Stimulated activated CD8-positive, alpha-beta memory T cell treated with anti-CD3 and anti-CD28 coated beads, Interleukin-7, amount 100 ng/mL, for 24 hours (primary cell): ENCODE measurements around the gene ABHD12.
"Not testable (repeated sequence)": the region's sequence is repeated elsewhere in the genome, so short reads cannot be mapped to it uniquely, and the experiment has no call there.

Source experiments
- DNase-seq: peaks from one replicate; pipeline ENCODE4 v3.0.0-alpha.2; 2020; ENCODE audit warnings: low read depth

The ABHD12 gene

GRCh38 chr20:25277051-25277801 is 113.4 kb downstream of the ABHD12 start:
- DNase-seq: no peak

GRCh38 chr20:25276533-25277050 is 114.0 kb downstream of the ABHD12 start:
- DNase-seq: no peak

DNA sequence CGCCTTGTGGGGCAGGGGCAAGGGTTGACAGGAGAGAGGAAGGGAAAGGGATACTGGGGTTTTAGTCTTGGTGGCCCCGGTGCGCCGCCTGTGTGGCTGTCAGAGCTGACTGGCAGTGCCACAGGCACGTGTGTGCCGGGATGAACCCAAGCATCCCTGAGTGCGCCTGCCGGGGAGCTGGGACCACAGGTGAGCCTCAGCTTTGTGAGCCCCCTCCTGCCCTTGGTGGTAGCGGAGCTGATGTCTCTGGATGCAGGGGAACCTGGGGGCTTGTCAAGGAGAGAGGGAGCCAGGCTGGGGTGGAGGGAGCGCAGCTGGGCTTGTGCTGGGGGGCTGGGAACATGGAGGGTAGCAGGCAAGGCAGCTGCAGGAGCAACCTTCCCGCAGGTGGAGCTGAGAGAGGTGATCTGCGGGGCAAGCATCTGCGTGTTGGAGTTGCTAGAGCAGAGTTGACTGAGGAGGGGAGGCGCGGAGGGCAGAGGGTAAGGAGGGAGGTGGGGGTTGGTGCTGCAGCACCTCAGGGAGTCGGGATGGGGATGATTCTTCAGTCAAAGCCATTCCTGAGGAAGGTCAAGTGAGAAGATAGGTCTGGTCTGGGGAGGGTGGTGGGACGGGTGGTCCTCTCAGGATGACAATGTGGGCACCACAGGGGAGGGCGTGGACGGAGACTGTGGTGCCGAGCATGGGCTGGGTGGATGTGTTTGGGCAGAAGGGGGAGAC is 114.7 kb downstream of the ABHD12 start:
- DNase-seq: no peak

DNA sequence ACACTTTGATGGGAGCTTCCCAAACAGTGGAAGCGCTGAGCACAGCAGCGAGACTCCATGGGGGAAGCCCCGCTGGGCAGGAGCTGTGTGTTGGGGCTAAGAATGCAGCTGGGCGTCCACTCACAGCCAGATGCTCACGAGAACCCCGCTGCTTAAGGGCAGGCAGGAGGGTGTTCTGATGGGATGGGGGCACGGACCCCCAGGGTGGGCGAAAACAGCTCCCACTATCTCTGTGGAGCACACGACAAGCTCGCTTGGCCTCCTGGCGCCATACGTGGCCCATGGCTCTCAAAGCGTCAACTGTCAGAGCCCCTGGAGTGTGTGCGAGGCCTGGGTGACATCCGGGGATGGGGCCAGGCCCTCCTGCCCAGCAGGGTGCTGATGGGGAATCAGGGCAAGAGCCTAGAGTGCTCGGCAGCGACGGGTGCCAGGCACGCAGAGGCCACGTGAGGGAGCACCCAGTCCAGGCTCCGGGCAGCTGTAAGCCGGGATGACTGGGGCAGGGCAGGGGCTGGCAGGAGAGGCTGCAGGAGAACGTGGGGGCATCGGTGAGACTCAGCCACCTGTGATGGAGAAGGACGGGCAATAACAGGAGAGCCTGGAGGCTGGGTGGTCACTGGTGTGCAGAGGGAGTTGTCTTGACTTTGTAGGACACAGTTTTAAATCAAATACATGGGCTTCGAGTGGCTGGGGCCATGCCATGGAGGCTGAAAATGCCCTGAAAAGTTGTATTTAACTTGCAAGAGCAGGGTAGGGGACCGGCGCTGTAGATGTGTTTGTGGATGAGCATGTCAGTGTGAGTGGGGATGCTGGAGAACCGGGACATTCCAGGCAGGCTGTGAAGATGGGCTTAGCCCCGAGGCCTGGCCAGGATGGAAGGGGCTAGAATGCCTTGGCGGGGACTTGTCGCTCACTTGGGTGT is 115.5 kb downstream of the ABHD12 start:
- no peak for DNase-seq

DNA sequence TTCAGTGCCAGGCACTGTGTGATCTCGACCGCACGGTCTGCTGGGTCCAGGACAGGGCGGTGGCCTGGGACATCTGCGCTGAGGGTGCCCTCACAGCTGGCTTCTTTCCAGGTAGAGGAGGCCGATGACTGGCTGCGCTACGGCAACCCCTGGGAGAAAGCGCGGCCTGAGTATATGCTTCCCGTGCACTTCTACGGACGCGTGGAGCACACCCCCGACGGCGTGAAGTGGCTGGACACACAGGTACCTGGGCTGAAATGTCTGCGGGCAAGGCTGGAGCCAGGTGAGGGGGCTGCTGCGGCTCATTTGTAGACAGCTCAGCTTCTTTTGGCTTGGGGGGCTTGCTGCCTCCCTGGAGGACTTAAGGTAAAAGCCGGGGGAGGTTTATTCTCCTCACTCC is 116.2 kb downstream of the ABHD12 start:
- no peak for DNase-seq

GRCh38 chr20:25273541-25274358 is 116.9 kb downstream of the ABHD12 start:
- no peak for DNase-seq

DNA sequence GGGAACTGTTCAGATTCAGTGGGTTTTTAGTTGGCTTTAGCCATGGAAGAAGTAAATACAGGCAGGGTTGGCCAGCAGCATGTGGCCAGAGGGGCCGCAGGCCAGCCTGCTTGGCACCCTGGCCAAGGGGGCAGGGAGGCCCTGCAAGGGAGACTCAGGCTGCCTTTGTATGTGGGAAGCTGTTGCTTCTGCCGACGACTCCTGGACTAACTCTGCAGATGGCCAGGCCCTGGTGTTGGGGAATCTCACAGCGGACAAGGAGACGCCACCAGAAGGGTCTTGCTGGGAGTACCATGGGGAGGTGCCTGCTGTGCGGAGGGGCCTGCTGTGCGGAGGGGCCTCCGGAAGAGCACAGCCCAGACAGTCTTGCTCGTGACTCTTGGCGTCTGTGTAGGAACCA is 117.6 kb downstream of the ABHD12 start:
- no peak for DNase-seq

DNA sequence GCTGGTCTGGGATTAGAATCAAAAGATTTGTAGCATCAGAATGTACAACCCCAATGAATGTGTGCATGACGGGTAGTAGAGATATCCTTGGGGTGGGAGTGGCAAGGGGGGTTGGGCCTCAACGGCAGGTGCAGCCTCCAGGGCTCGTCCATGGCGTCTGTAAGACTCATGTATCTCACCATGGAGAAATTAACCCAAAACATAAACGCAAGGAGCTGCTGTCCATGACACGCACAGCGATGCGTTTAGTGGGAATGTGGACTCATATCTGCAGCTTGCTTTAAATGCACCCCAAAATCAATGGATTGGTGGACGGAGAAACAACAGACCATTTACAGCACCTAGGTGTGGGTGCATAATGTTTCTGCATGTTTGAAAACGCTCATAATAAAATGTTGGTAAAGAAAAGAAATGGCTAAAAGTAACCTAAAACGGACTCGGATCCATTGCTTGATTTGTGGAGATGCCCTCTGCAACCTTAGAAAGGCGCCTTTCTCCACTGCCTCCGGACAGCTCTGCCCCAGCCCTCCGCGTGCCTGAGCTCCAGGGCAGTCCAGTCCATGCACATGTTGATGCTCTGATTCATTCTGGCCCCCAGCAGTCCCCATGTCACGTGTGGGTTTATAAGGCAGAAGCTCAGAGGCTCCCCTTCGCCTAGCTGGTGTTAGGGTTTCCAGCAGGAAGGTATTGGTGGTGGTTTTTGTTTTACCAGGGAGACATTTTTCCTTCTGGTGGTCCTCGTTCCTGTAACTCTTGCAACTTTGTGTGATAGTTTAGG is 118.2 kb downstream of the ABHD12 start:
- DNase-seq: no peak

DNA sequence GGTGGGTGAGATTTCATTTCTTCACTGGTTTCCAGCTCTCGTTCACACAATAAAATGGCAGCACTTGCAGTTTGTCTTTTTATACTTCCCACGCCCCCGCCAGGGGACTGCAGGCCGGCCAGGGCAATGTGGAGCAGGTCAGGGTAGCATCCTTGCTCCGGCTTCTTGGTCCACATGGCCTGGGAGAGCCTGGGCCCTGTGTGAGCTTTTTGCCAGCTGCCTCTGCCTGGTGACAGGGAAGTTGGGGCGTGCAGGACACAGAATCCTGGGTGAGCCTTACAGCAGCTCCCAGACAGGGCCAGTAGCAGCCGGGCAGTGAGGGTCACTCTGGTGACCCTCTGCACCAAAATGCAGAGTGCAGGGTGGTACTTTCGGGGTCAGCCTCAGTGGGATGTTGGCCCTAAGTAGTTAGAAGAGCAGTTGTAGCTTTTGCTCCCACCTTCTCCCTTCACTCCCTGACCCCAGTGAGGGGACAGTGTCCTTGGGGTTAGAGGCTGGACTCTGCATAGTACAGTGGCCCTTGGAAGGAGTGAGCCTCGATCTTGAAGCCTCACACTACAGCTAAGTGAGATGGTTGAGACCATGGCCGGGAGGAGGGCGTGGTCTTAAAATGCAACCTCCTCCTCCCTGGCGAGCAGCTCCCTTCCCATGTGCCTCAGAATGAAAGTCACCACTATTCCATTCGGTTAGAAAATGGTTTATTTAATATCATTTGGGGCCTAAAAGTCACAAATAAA is 119.0 kb downstream of the ABHD12 start:
- no peak for DNase-seq

- DNase-seq: no peak
Measured at GRCh38 chr20:25270829-25271251, 119.8 kb downstream of the ABHD12 start.

DNA sequence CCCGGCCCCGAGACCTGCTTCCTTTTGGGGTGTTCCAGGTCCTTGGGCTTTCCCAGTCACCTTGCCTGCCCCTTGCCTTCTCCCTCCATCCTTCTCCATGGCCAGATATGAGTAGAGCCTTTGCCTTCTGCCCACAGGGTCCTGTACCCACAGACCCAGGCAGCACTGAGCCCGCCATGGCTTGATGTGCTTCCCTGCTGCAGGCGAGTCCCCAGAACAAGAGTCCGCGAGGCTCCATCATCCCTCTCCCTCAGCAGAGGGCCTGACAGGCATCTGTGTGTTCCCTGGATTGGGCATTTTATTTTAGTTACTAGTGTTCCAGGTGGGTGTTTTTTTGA is 120.8 kb downstream of the ABHD12 start:
- no peak for DNase-seq

DNA sequence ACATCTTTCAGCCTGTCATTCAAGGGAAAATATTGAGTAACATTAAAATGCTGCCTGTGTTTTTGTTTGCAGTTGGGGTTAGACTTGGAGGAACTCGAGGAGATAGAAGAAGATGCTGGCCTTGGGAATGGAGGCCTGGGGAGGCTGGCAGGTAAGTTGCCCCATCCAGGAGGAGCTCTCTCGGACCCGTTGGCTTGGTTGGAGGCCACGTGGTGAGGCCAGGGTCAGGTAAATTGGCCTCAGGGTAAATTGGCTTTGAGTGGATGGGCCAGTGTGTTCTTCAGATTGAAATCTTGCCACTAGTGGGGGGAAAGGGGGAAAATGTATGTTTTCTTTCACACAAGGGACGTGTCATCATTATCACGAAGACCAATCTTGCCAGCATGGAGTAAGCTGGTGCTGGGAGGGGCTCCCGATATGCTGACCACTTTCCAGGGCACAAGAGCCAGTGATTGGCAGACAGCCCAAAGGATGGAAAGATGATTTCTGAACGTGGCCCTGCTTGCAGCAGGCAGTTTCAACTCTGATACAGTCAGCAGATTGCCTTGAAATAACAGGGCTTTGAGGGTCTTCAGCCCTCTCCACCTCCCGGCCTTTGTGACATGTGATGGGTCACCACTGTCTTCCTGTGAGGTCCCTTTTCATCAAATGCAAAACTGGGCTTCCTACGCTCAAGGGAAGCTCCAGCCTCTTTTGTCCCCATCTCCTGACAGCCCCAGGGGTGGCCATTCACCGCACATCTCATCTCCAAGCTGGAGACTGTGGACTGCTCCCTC is 121.4 kb downstream of the ABHD12 start:
- no peak for DNase-seq

GRCh38 chr20:25260770-25261437 is 129.7 kb downstream of the ABHD12 start:
- not testable (repeated sequence) for DNase-seq

DNA sequence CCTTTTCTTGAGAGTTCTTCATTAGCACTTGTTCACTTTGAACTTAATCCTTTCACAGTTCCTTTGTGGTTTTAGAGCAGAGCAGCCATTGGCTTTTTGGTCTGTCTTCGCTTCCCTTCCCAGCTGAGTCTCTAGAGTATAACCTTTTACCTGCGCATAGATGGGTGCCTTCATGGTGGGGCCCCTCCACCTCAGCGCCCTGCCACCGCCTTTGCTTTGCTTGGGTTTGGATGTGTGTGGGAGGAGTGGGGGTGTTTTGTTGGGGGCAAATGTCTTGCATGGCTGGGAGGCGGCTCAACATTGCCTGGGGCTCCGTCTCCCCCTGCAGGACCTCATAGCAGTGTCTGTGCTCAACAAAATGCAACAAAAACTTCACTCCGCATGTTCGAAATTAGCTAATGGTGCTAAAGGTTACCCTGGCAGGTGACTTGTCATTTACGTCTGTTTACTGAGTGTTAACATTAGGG is 130.8 kb downstream of the ABHD12 start:
- no peak for DNase-seq

DNA sequence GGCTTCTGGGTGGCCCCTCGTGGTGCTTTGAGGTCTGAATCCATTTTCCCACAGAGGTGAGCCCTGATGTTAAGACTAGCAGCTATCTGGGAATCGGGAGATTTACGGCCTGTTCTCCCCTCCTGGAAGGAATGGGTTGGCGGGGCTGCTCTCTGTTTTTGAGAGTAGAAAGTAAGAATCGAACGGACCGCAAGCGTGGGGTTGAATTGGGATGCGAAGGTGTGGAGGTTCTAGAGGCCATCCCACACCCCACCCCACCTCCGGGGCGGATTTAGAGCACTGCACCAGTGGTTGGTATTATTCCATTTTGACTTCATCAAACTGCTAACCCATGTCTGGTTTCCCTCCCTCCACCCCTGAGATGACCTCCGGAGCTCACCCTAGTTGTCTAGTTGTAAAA is 131.3 kb downstream of the ABHD12 start:
- DNase-seq: no peak

GRCh38 chr20:25258828-25259227 is 131.8 kb downstream of the ABHD12 start:
- no peak for DNase-seq

GRCh38 chr20:25258476-25258805 is 132.2 kb downstream of the ABHD12 start:
- DNase-seq: no peak

DNA sequence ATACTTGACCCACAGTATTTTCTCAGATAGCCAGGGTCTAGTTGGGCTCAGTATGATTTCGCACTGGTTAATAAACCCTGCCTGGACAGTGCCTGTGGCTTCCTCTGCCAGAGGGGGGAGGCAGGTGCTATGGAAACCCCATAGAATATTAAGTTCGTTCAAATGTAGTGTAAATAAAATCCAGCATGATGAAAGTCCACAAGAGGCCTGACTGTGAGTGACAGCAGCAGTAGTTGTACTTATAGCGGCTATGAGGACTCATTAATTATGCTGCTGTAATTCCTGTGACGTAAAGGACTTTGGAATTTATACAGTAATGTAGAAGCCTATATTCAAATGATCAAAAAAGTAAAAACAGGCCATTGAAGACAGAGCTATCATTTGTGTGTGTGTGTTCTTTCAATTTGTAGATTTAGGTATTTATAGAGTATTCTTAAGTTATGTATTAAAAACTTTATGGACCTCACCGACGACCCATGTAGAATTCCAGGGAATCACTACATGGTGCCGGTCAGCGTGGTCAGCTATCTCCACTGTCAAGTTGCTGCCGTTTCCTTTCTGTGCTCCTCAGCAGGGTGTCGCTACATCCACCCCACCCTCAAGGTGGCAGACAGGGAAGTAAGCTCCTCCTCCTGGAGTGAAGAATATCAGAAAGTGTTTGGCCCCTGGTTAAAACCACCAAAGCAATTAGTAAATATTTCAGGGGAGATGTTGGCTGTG is 132.7 kb downstream of the ABHD12 start:
- no peak for DNase-seq
